WERI-Rb-1 (cell line): ENCODE data around the gene NAA50.

Source experiments
- DNase-seq: peaks from one replicate; pipeline ENCODE4 v3.0.0-alpha.2; 2020
- H3K27ac ChIP-seq: fragments of 250-450 bp; sonication (Bioruptor Pico); 2 replicates; pipeline ENCODE4 v1.5.1; 2020; ENCODE audit warnings: mild to moderate bottlenecking, moderate library complexity
- H3K27me3 ChIP-seq: fragments of 250-450 bp; sonication (Bioruptor Pico); 2 replicates; pipeline ENCODE4 v1.5.1; 2021; ENCODE audit warnings: mild to moderate bottlenecking, low read depth, moderate library complexity; ENCODE audit not compliant: insufficient read depth, severe bottlenecking
- H3K36me3 ChIP-seq: fragments of 250-450 bp; sonication (Bioruptor Pico); 2 replicates; pipeline ENCODE4 v1.5.1; 2020; ENCODE audit warnings: mild to moderate bottlenecking, moderate library complexity
- H3K4me3 ChIP-seq: 2 replicates; pipeline ENCODE4 v1.5.1; 2011; ENCODE audit warnings: low read depth, mild to moderate bottlenecking, control low read depth, low read length
- H3K9me3 ChIP-seq: fragments of 250-450 bp; sonication (Bioruptor Pico); 2 replicates; pipeline ENCODE4 v1.5.1; 2021; ENCODE audit warnings: mild to moderate bottlenecking, moderate library complexity; ENCODE audit not compliant: severe bottlenecking
- CTCF ChIP-seq: IDR thresholded peaks from 2 replicates; pipeline ENCODE4 v1.5.1; 2011; ENCODE audit warnings: low read depth, mild to moderate bottlenecking, control low read depth, inconsistent platforms, low read length

The NAA50 gene

GRCh38 chr3:113747283-113748046 lies 1.4 kb upstream of the NAA50 start:
- peak overlapping the region; percentile 95 for H3K27ac ChIP-seq
- H3K27me3 ChIP-seq, result no peaks in the 10 kb centered on the region
- H3K36me3 ChIP-seq, result peaks cover 6% of the 10 kb centered on the region
- no peaks in the 10 kb centered on the region for H3K9me3 ChIP-seq
- H3K4me3 ChIP-seq, result peak overlapping the region; percentile 59
- DNase-seq, result no peak
- TF ChIP-seq CTCF, result no peak

GRCh38 chr3:113746548-113747282 lies 666 bp upstream of the NAA50 start, which contains the start of gene ATP6V1A:
TSS of gene ATP6V1A (plus strand) at chr3:113747035. CDS start at chr3:113778754, 31,719 bp downstream.
- no peak for TF ChIP-seq CTCF
- no peaks in the 10 kb centered on the region for H3K9me3 ChIP-seq
- H3K27ac ChIP-seq, result peak within 1 kb of the TSS; percentile 95
- peak; percentile 88 for DNase-seq
- H3K4me3 ChIP-seq, result peak within 1 kb of the TSS; percentile 59
- peaks cover 6% of the 10 kb centered on the region for H3K36me3 ChIP-seq
- no peaks in the 10 kb centered on the region for H3K27me3 ChIP-seq

- Histone ChIP-seq H3K27ac (peak overlapping the region; percentile 95), H3K4me3 (peak overlapping the region; percentile 59), H3K9me3 (no peaks in the 10 kb centered on the region), H3K27me3 (no peaks in the 10 kb centered on the region), H3K36me3 (peaks cover 6% of the 10 kb centered on the region)
- peak; percentile 65 for DNase-seq
- peak; percentile 76 for TF ChIP-seq CTCF
Measured at GRCh38 chr3:113744941-113745755, 901 bp downstream of the NAA50 start.

GRCh38 chr3:113743006-113743630 lies 2.9 kb downstream of the NAA50 start:
- Histone ChIP-seq H3K27me3 (no peaks in the 10 kb centered on the region), H3K36me3 (peaks cover 6% of the 10 kb centered on the region), H3K27ac (no peak overlapping the region), H3K4me3 (no peak overlapping the region), H3K9me3 (no peaks in the 10 kb centered on the region)
- no peak for DNase-seq
- TF ChIP-seq CTCF, result no peak

GRCh38 chr3:113741620-113742019 lies 4.4 kb downstream of the NAA50 start:
- peaks cover 6% of the 10 kb centered on the region for H3K36me3 ChIP-seq
- TF ChIP-seq CTCF, result no peak
- no peaks in the 10 kb centered on the region for H3K27me3 ChIP-seq
- DNase-seq, result no peak
- H3K27ac ChIP-seq, result no peak overlapping the region
- H3K4me3 ChIP-seq, result no peak overlapping the region
- H3K9me3 ChIP-seq, result no peaks in the 10 kb centered on the region
